Measurements from ENCODE around the gene PRKG1. TPM values are rescaled to one million over a fixed set of nuclear protein-coding genes. Genes with fewer than 3 reads are reported as not detected.
"Not testable (repeated sequence)": the region's sequence is repeated elsewhere in the genome, so short reads cannot be mapped to it uniquely, and the experiment has no call there.

PRKG1 gene
- total RNA-seq, 2 donors from 2014 or later = 8.1 to 16.6 TPM

- H3K27me3 ChIP-seq = no peaks in the 10 kb centered on the region
- no peaks in the 10 kb centered on the region for H3K36me3 ChIP-seq
- no peak overlapping the region for H3K27ac ChIP-seq
- no peak for DNase-seq
- H3K4me3 ChIP-seq = no peak overlapping the region
- no peak overlapping the region for H3K9ac ChIP-seq (ENCODE audit: low read depth in 2 of 2, low read length in 2 of 2)
- no peak for TF ChIP-seq CTCF (IDR thresholded peaks at IDR 0.05)
- intact Hi-C loops (cut with DNase I) = no loop called here
- no peaks in the 10 kb centered on the region for H3K4me1 ChIP-seq
- H3K9me3 ChIP-seq = no peaks in the 10 kb centered on the region
Measured at GRCh38 chr10:51567271-51567670, 493.0 kb downstream of the PRKG1 start.

GRCh38 chr10:51569467-51569866 is 495.2 kb downstream of the PRKG1 start:
- no peaks in the 10 kb centered on the region for H3K4me1 ChIP-seq
- DNase-seq = no peak
- TF ChIP-seq CTCF (IDR thresholded peaks at IDR 0.05) = no peak
- H3K4me3 ChIP-seq = no peak overlapping the region
- H3K27me3 ChIP-seq = no peaks in the 10 kb centered on the region
- no peaks in the 10 kb centered on the region for H3K36me3 ChIP-seq
- H3K9me3 ChIP-seq = no peaks in the 10 kb centered on the region
- no peak overlapping the region for H3K27ac ChIP-seq
- no peak overlapping the region for H3K9ac ChIP-seq (ENCODE audit: low read depth in 2 of 2, low read length in 2 of 2)
- intact Hi-C loops (cut with DNase I) = no loop called here

- no peak overlapping the region for H3K4me3 ChIP-seq
- H3K36me3 ChIP-seq = no peaks in the 10 kb centered on the region
- TF ChIP-seq CTCF (IDR thresholded peaks at IDR 0.05) = no peak
- no peak overlapping the region for H3K9ac ChIP-seq (ENCODE audit: low read depth in 2 of 2, low read length in 2 of 2)
- no peaks in the 10 kb centered on the region for H3K4me1 ChIP-seq
- no peak overlapping the region for H3K27ac ChIP-seq
- H3K27me3 ChIP-seq = no peaks in the 10 kb centered on the region
- intact Hi-C loops (cut with DNase I) = no loop called here
- no peak for DNase-seq
- no peaks in the 10 kb centered on the region for H3K9me3 ChIP-seq
Measured at GRCh38 chr10:51574248-51575048, 500.2 kb downstream of the PRKG1 start.

GRCh38 chr10:51581196-51581595 is 506.9 kb downstream of the PRKG1 start:
- H3K9ac ChIP-seq (ENCODE audit: low read depth in 2 of 2, low read length in 2 of 2); H3K36me3 ChIP-seq; H3K4me1 ChIP-seq; H3K27ac ChIP-seq; H3K9me3 ChIP-seq; DNase-seq; H3K27me3 ChIP-seq; intact Hi-C loops (cut with DNase I); H3K4me3 ChIP-seq: not testable (repeated sequence)

- no peaks in the 10 kb centered on the region for H3K4me1 ChIP-seq
- no peak overlapping the region for H3K4me3 ChIP-seq
- DNase-seq = no peak
- no peak overlapping the region for H3K9ac ChIP-seq (ENCODE audit: low read depth in 2 of 2, low read length in 2 of 2)
- no peaks in the 10 kb centered on the region for H3K9me3 ChIP-seq
- H3K27me3 ChIP-seq = no peaks in the 10 kb centered on the region
- no peak overlapping the region for H3K27ac ChIP-seq
- intact Hi-C loops (cut with DNase I) = no loop called here
- H3K36me3 ChIP-seq = no peaks in the 10 kb centered on the region
- TF ChIP-seq CTCF (IDR thresholded peaks at IDR 0.05) = no peak
Measured at GRCh38 chr10:51583976-51584375, 509.7 kb downstream of the PRKG1 start.

GRCh38 chr10:51585742-51586141 is 511.5 kb downstream of the PRKG1 start:
- intact Hi-C loops (cut with DNase I) = no loop called here
- no peak for DNase-seq
- TF ChIP-seq CTCF (IDR thresholded peaks at IDR 0.05) = no peak

More at GRCh38 chr10:51585742-51586141, 511.5 kb downstream of the PRKG1 start:
- peaks cover 4% of the 10 kb centered on the region for H3K4me1 ChIP-seq
- no peaks in the 10 kb centered on the region for H3K27me3 ChIP-seq
- H3K9me3 ChIP-seq = no peaks in the 10 kb centered on the region
- no peak overlapping the region for H3K9ac ChIP-seq (ENCODE audit: low read depth in 2 of 2, low read length in 2 of 2)
- H3K36me3 ChIP-seq = no peaks in the 10 kb centered on the region
- no peak overlapping the region for H3K4me3 ChIP-seq
- no peak overlapping the region for H3K27ac ChIP-seq

Data from colonic mucosa (tissue), 4 donors.